H9 (cell line): Measurements from ENCODE around the gene SLC8B1. TPM values are rescaled to one million over a fixed set of nuclear protein-coding genes. Genes with fewer than 3 reads are reported as not detected.

ENCODE experiments used
- DNase-seq: peaks from one replicate; pipeline ENCODE4 v3.0.0-alpha.2; 2017
- H2AFZ ChIP-seq: one replicate; pipeline ENCODE4 v1.6.1; 2013; ENCODE audit warnings: mild to moderate bottlenecking, low read length, control low read depth, moderate library complexity
- H2AK5ac ChIP-seq: 2 replicates; pipeline ENCODE4 v1.6.1; 2013; ENCODE audit warnings: low read length, control low read depth, mixed read lengths; ENCODE audit not compliant: insufficient read length
- H2BK120ac ChIP-seq: one replicate; pipeline ENCODE4 v1.6.1; 2013; ENCODE audit warnings: low read depth, mild to moderate bottlenecking, low read length, control low read depth, inconsistent platforms; ENCODE audit not compliant: poor library complexity, severe bottlenecking
- H2BK12ac ChIP-seq: 2 replicates; pipeline ENCODE4 v1.6.1; 2013; ENCODE audit warnings: low read length, control low read depth, mixed read lengths, low read depth; ENCODE audit not compliant: insufficient read length
- H2BK15ac ChIP-seq: 2 replicates; pipeline ENCODE4 v1.6.1; 2013; ENCODE audit warnings: low read depth, low read length, control low read depth
- H2BK20ac ChIP-seq: one replicate; pipeline ENCODE4 v1.6.1; 2013; ENCODE audit warnings: low read depth, mild to moderate bottlenecking, low read length, control low read depth, inconsistent platforms; ENCODE audit not compliant: poor library complexity, severe bottlenecking
- H2BK5ac ChIP-seq: 2 replicates; pipeline ENCODE4 v1.6.1; 2013; ENCODE audit warnings: low read length, control low read depth, mixed read lengths; ENCODE audit not compliant: insufficient read length
- H3K14ac ChIP-seq: 2 replicates; pipeline ENCODE4 v1.6.1; 2013; ENCODE audit warnings: low read length, control low read depth; ENCODE audit not compliant: insufficient read depth
- H3K18ac ChIP-seq: 2 replicates; pipeline ENCODE4 v1.6.1; 2013; ENCODE audit warnings: low read depth, mild to moderate bottlenecking, mixed read lengths, low read length, control low read depth; ENCODE audit not compliant: insufficient read length
- H3K23ac ChIP-seq: 2 replicates; pipeline ENCODE4 v1.6.1; 2013; ENCODE audit warnings: low read length, control low read depth, mixed read lengths, low read depth; ENCODE audit not compliant: insufficient read length
- H3K23me2 ChIP-seq: 2 replicates; pipeline ENCODE4 v1.6.1; 2013; ENCODE audit warnings: low read depth, mild to moderate bottlenecking, mixed read lengths, low read length, control low read depth; ENCODE audit not compliant: insufficient read length, poor library complexity, severe bottlenecking
- H3K27ac ChIP-seq: 2 replicates; pipeline ENCODE4 v1.5.1; 2013; ENCODE audit warnings: low read length, control low read depth, mixed read lengths, low read depth; ENCODE audit not compliant: insufficient read length
- H3K27me3 ChIP-seq: 2 replicates; pipeline ENCODE4 v1.6.1; 2013; ENCODE audit warnings: low read length, control low read depth, inconsistent platforms; ENCODE audit not compliant: insufficient read depth
- H3K4ac ChIP-seq: 2 replicates; pipeline ENCODE4 v1.6.1; 2013; ENCODE audit warnings: low read depth, mild to moderate bottlenecking, control low read depth, inconsistent platforms, low read length, moderate library complexity
- H3K4me1 ChIP-seq: 2 replicates; pipeline ENCODE4 v1.6.1; 2013; ENCODE audit warnings: low read length, control low read depth, inconsistent platforms; ENCODE audit not compliant: insufficient read depth
- H3K4me2 ChIP-seq: 2 replicates; pipeline ENCODE4 v1.6.1; 2013; ENCODE audit warnings: low read length, control low read depth, mixed read lengths; ENCODE audit not compliant: insufficient read length, insufficient read depth
- H3K56ac ChIP-seq: 2 replicates; pipeline ENCODE4 v1.6.1; 2013; ENCODE audit warnings: low read depth, mild to moderate bottlenecking, mixed read lengths, low read length, control low read depth; ENCODE audit not compliant: insufficient read length
- H3K79me1 ChIP-seq: 2 replicates; pipeline ENCODE4 v1.6.1; 2013; ENCODE audit warnings: low read depth, mild to moderate bottlenecking, moderate library complexity, low read length, control low read depth, inconsistent platforms; ENCODE audit not compliant: insufficient read depth, poor library complexity, severe bottlenecking
- H3K79me2 ChIP-seq: 2 replicates; pipeline ENCODE4 v1.6.1; 2013; ENCODE audit warnings: low read length, control low read depth, inconsistent platforms; ENCODE audit not compliant: insufficient read depth
- H3K9ac ChIP-seq: 2 replicates; pipeline ENCODE4 v1.6.1; 2013; ENCODE audit warnings: low read length, control low read depth, mixed read lengths; ENCODE audit not compliant: insufficient read length; ENCODE audit errors: extremely low read depth
- H3K9me3 ChIP-seq: one replicate; pipeline ENCODE4 v1.6.1; 2013; ENCODE audit warnings: low read depth, low read length, inconsistent platforms; ENCODE audit not compliant: control insufficient read depth
- H3T11ph ChIP-seq: one replicate; pipeline ENCODE4 v1.6.1; 2013; ENCODE audit warnings: mild to moderate bottlenecking, low read length, control low read depth, inconsistent platforms
- H4K20me1 ChIP-seq: one replicate; pipeline ENCODE4 v1.6.1; 2013; ENCODE audit not compliant: control insufficient read depth, insufficient read length, insufficient read depth
- H4K5ac ChIP-seq: 2 replicates; pipeline ENCODE4 v1.6.1; 2013; ENCODE audit warnings: low read depth, mild to moderate bottlenecking, mixed read lengths, low read length, control low read depth; ENCODE audit not compliant: insufficient read length
- H4K8ac ChIP-seq: replicated peaks from 2 replicates; pipeline ENCODE4 v1.6.1; 2013; ENCODE audit warnings: low read length, control low read depth, mixed read lengths, low read depth; ENCODE audit not compliant: insufficient read length
- H4K91ac ChIP-seq: 2 replicates; pipeline ENCODE4 v1.6.1; 2013; ENCODE audit warnings: low read depth, mild to moderate bottlenecking, moderate library complexity, mixed read lengths, low read length, control low read depth; ENCODE audit not compliant: insufficient read length
- H3K27ac Mint-ChIP-seq, 3 experiments: 2 replicates in 2 of 3; 3 replicates in 1 of 3; pipeline ENCODE4 v1.8.0; 2020 to 2021; ENCODE audit warnings: mixed read lengths in 3 of 3, mild to moderate bottlenecking in 1 of 3, moderate library complexity in 1 of 3
- H3K27me3 Mint-ChIP-seq: 2 replicates; pipeline ENCODE4 v1.8.0; 2021; ENCODE audit warnings: low read depth, mild to moderate bottlenecking, moderate library complexity, mixed read lengths
- H3K36me3 Mint-ChIP-seq, 3 experiments: 2 replicates in 2 of 3; 3 replicates in 1 of 3; pipeline ENCODE4 v1.8.0; 2020 to 2021; ENCODE audit warnings: low read depth in 3 of 3, mixed read lengths in 3 of 3; ENCODE audit not compliant: insufficient read depth in 1 of 3
- H3K4me1 Mint-ChIP-seq, 2 experiments: 2 replicates each; pipeline ENCODE4 v1.8.0; 2020; ENCODE audit warnings: mixed read lengths in 2 of 2
- H3K4me3 Mint-ChIP-seq, 2 experiments: 2 replicates in 1 of 2; 3 replicates in 1 of 2; pipeline ENCODE4 v1.8.0; 2020 to 2021; ENCODE audit warnings: mild to moderate bottlenecking in 2 of 2, mixed read lengths in 2 of 2, moderate library complexity in 1 of 2
- H3K9me3 Mint-ChIP-seq, 2 experiments: 2 replicates in 1 of 2; 3 replicates in 1 of 2; pipeline ENCODE4 v1.8.0; 2020; ENCODE audit warnings: mild to moderate bottlenecking in 2 of 2, mixed read lengths in 2 of 2, moderate library complexity in 1 of 2
- CTCF ChIP-seq: fragments of 200-600 bp; sonication (generic); conservative IDR thresholded peaks from 3 replicates; pipeline ENCODE4 v1.8.0; 2021; ENCODE audit warnings: antibody characterized with exemption, mild to moderate bottlenecking
- WGBS: extraction: QIAGEN DNeasy Blood & Tissue Kit; methylation state at CpG from one replicate; pipeline ENCODE4 v1.1.7; 2013; ENCODE audit warnings: missing lambda C conversion rate, low lambda C conversion rate, mixed read lengths; ENCODE audit not compliant: insufficient read length; ENCODE audit errors: extremely low coverage; 5-methylcytosine and 5-hydroxymethylcytosine counted together
- total RNA-seq: library from RNA; stranded (reverse); gene quantifications from 2 replicates; pipeline ENCODE4 v1.2.1, GENCODE V29; 2021

Gene SLC8B1
- total RNA-seq, 1 experiment from 2014 or later: 10.4 TPM

DNA sequence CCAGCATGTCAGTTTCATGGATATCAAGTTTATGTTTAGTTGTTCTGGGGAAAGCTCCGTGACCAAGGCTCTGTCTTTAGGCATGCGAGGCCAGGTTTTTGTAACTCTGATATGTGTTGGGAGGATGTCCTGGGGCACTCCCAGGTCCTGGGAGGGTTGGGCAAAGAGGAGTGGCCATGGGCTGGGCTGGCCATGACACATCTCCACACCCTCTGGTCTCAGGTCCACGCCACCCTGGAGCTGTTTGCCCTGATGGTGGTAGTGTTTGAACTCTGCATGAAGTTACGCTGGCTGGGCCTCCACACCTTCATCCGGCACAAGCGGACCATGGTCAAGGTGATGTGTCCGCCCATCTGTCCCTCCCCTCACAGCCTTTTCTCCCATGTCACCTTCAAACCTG lies 67.3 kb downstream of the SLC8B1 start:
- H4K8ac ChIP-seq: no peak overlapping the region
- no peak for TF ChIP-seq CTCF
- H3K18ac ChIP-seq: no peak overlapping the region
- no peak for DNase-seq
- no peaks in the 10 kb centered on the region for H3K4me1 ChIP-seq
- no peak overlapping the region for H3K4me2 ChIP-seq
- no peak overlapping the region for H4K91ac ChIP-seq
- H3K9ac ChIP-seq: no peak overlapping the region
- WGBS: no CpG with 5 or more reads among the region's 7 CpGs
- no peak overlapping the region for H2BK120ac ChIP-seq
- H3K79me1 ChIP-seq: no peaks in the 10 kb centered on the region
- peaks cover 3 to 22% (median 15%) of the 10 kb centered on the region in 3 experiments; a peak in 5 of 7 replicates for H3K36me3 Mint-ChIP-seq
- no peak overlapping the region for H3K56ac ChIP-seq
- H2BK5ac ChIP-seq: no peak overlapping the region
- no peaks in the 10 kb centered on the region for H3K27me3 Mint-ChIP-seq
- no peak overlapping the region for H4K5ac ChIP-seq
- no peaks in the 10 kb centered on the region for H3K27me3 ChIP-seq
- no peak overlapping the region for H3K4ac ChIP-seq
- no peaks in the 10 kb centered on the region for H4K20me1 ChIP-seq
- H3K23me2 ChIP-seq: no peaks in the 10 kb centered on the region
- peak overlapping the region in 1 of 3 experiments; percentile 40; a peak in 1 of 7 replicates for H3K27ac Mint-ChIP-seq
- no peak overlapping the region for H2BK15ac ChIP-seq
- H2AFZ ChIP-seq: no peak overlapping the region
- H2BK12ac ChIP-seq: no peak overlapping the region
- no peak overlapping the region for H3K27ac ChIP-seq
- no peak overlapping the region for H2BK20ac ChIP-seq
- no peaks in the 10 kb centered on the region for H3K9me3 Mint-ChIP-seq
- no peak overlapping the region for H3K4me3 Mint-ChIP-seq
- no peaks in the 10 kb centered on the region for H3K9me3 ChIP-seq
- H2AK5ac ChIP-seq: no peak overlapping the region
- no peak overlapping the region for H3K23ac ChIP-seq
- H3K14ac ChIP-seq: no peak overlapping the region
- peaks cover 6 to 10% of the 10 kb centered on the region in 2 experiments for H3K4me1 Mint-ChIP-seq
- H3K79me2 ChIP-seq: no peaks in the 10 kb centered on the region
- no peak overlapping the region for H3T11ph ChIP-seq
